Measurements from ENCODE around the gene KIAA0232.
A peak's percentile ranks its signal among the peaks of the same experiment; 100 is the strongest.
"Not testable (repeated sequence)": the region's sequence is repeated elsewhere in the genome, so short reads cannot be mapped to it uniquely, and the experiment has no call there.

KIAA0232 gene

GRCh38 chr4:6755088-6755753 is 27.3 kb upstream of the KIAA0232 start:
- Histone ChIP-seq H3K4me1 (ENCODE audit: control insufficient read depth, insufficient read depth, low read length) (no peaks in the 10 kb centered on the region), H3K9me3 (ENCODE audit: control insufficient read depth in 2 of 2, low read length in 2 of 2) (no peaks in the 10 kb centered on the region), H3K9ac (ENCODE audit: low read length in 2 of 2) (no peak overlapping the region), H3K27ac (ENCODE audit: low read length) (no peak overlapping the region), H3K36me3 (ENCODE audit: control insufficient read depth in 2 of 2, insufficient read depth in 2 of 2, low read length in 2 of 2) (no peaks in the 10 kb centered on the region), H3K27me3 (ENCODE audit: control insufficient read depth in 1 of 2, insufficient read depth in 2 of 2, low read length in 2 of 2) (no peaks in the 10 kb centered on the region), H3K4me3 (ENCODE audit: low read length in 2 of 2) (no peak overlapping the region)

GRCh38 chr4:6756345-6756744 is 26.2 kb upstream of the KIAA0232 start:
- not testable (repeated sequence) for H3K36me3 ChIP-seq (ENCODE audit: control insufficient read depth in 2 of 2, insufficient read depth in 2 of 2, low read length in 2 of 2); H3K9me3 ChIP-seq (ENCODE audit: control insufficient read depth in 2 of 2, low read length in 2 of 2); H3K4me1 ChIP-seq (ENCODE audit: control insufficient read depth, insufficient read depth, low read length); H3K27ac ChIP-seq (ENCODE audit: low read length); H3K4me3 ChIP-seq (ENCODE audit: low read length in 2 of 2); H3K27me3 ChIP-seq (ENCODE audit: control insufficient read depth in 1 of 2, insufficient read depth in 2 of 2, low read length in 2 of 2); H3K9ac ChIP-seq (ENCODE audit: low read length in 2 of 2)

- no peaks in the 10 kb centered on the region for H3K4me1 ChIP-seq (ENCODE audit: control insufficient read depth, insufficient read depth, low read length)
Measured at GRCh38 chr4:6758728-6759127, 23.8 kb upstream of the KIAA0232 start.

GRCh38 chr4:6760865-6761264 is 21.7 kb upstream of the KIAA0232 start:
- Histone ChIP-seq H3K9ac (ENCODE audit: low read length in 2 of 2) (no peak overlapping the region), H3K9me3 (ENCODE audit: control insufficient read depth in 2 of 2, low read length in 2 of 2) (no peaks in the 10 kb centered on the region), H3K4me3 (ENCODE audit: low read length in 2 of 2) (no peak overlapping the region), H3K36me3 (ENCODE audit: control insufficient read depth in 2 of 2, insufficient read depth in 2 of 2, low read length in 2 of 2) (no peaks in the 10 kb centered on the region), H3K27ac (ENCODE audit: low read length) (no peak overlapping the region), H3K4me1 (ENCODE audit: control insufficient read depth, insufficient read depth, low read length) (no peaks in the 10 kb centered on the region), H3K27me3 (ENCODE audit: control insufficient read depth in 1 of 2, insufficient read depth in 2 of 2, low read length in 2 of 2) (peaks cover 0 to 2% of the 10 kb centered on the region in 2 donors)

More at GRCh38 chr4:6758728-6759127, 23.8 kb upstream of the KIAA0232 start:
- no peak overlapping the region for H3K27ac ChIP-seq (ENCODE audit: low read length)
- no peaks in the 10 kb centered on the region for H3K36me3 ChIP-seq (ENCODE audit: control insufficient read depth in 2 of 2, insufficient read depth in 2 of 2, low read length in 2 of 2)
- peaks cover 0 to 2% of the 10 kb centered on the region in 2 donors for H3K27me3 ChIP-seq (ENCODE audit: control insufficient read depth in 1 of 2, insufficient read depth in 2 of 2, low read length in 2 of 2)
- no peak overlapping the region for H3K4me3 ChIP-seq (ENCODE audit: low read length in 2 of 2)
- no peaks in the 10 kb centered on the region for H3K9me3 ChIP-seq (ENCODE audit: control insufficient read depth in 2 of 2, low read length in 2 of 2)
- H3K9ac ChIP-seq (ENCODE audit: low read length in 2 of 2), result no peak overlapping the region

DNA sequence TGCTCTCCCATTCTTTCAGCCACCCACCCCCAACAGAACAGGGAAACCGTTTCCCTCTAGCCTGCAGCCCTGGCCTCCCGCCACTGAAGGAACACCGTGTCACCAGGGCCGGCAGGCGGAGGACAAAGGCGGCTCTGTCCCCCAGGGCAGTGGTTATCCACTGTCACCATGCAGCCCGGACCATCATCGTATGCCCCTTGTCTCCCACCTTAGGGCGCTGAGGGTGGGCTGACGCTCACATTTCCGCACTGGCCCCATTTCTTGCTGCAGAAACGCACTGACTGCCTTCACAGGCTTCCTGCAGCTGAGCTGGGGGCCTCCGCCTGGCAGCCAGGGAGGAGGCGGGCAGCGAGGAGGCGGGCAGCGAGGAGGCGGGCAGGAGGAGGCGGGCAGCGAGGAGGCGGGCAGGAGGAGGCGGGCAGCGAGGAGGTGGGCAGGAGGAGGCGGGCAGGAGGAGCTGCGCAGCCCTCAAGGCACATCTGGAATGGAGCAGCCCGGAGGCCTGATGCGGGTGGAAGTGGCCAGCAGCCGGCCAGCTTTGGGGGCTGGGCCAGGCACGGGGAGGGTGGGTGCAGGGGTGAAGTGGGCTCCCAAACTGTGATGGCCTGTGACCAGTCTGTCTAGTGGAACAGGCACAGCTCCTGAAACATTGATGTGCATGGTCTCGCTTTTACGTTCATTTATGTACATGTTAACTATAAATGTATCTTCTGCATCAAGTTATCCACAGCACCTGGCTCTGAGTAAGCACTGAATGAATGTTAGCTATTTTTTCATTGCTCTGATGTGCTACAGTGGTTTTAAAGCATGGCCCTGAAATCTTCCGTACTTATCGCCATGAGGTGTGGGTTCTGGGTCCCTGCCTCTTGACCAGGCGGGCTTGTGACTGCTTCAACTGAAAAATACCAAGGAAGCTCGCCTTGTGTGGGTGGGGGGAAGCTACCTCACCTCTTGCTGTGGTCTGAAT is 20.6 kb upstream of the KIAA0232 start:
- Histone ChIP-seq H3K4me1 (ENCODE audit: control insufficient read depth, insufficient read depth, low read length) (no peaks in the 10 kb centered on the region), H3K36me3 (ENCODE audit: control insufficient read depth in 2 of 2, insufficient read depth in 2 of 2, low read length in 2 of 2) (no peaks in the 10 kb centered on the region), H3K4me3 (ENCODE audit: low read length in 2 of 2) (peak overlapping the region in 1 of 2 donors; percentile 22), H3K27me3 (ENCODE audit: control insufficient read depth in 1 of 2, insufficient read depth in 2 of 2, low read length in 2 of 2) (peaks cover 0 to 2% of the 10 kb centered on the region in 2 donors), H3K27ac (ENCODE audit: low read length) (no peak overlapping the region), H3K9ac (ENCODE audit: low read length in 2 of 2) (no peak overlapping the region), H3K9me3 (ENCODE audit: control insufficient read depth in 2 of 2, low read length in 2 of 2) (no peaks in the 10 kb centered on the region)

GRCh38 chr4:6763330-6763851 is 19.1 kb upstream of the KIAA0232 start:
- Histone ChIP-seq H3K9me3 (ENCODE audit: control insufficient read depth in 2 of 2, low read length in 2 of 2) (no peaks in the 10 kb centered on the region), H3K27me3 (ENCODE audit: control insufficient read depth in 1 of 2, insufficient read depth in 2 of 2, low read length in 2 of 2) (peaks cover 2 to 4% of the 10 kb centered on the region in 2 donors), H3K4me1 (ENCODE audit: control insufficient read depth, insufficient read depth, low read length) (peaks cover 4% of the 10 kb centered on the region), H3K4me3 (ENCODE audit: low read length in 2 of 2) (no peak overlapping the region), H3K36me3 (ENCODE audit: control insufficient read depth in 2 of 2, insufficient read depth in 2 of 2, low read length in 2 of 2) (no peaks in the 10 kb centered on the region), H3K27ac (ENCODE audit: low read length) (no peak overlapping the region), H3K9ac (ENCODE audit: low read length in 2 of 2) (no peak overlapping the region)

- Histone ChIP-seq H3K36me3 (ENCODE audit: control insufficient read depth in 2 of 2, insufficient read depth in 2 of 2, low read length in 2 of 2) (no peaks in the 10 kb centered on the region), H3K27ac (ENCODE audit: low read length) (no peak overlapping the region), H3K9ac (ENCODE audit: low read length in 2 of 2) (no peak overlapping the region), H3K9me3 (ENCODE audit: control insufficient read depth in 2 of 2, low read length in 2 of 2) (no peaks in the 10 kb centered on the region), H3K4me1 (ENCODE audit: control insufficient read depth, insufficient read depth, low read length) (peaks cover 5% of the 10 kb centered on the region), H3K4me3 (ENCODE audit: low read length in 2 of 2) (no peak overlapping the region), H3K27me3 (ENCODE audit: control insufficient read depth in 1 of 2, insufficient read depth in 2 of 2, low read length in 2 of 2) (peaks cover 2 to 4% of the 10 kb centered on the region in 2 donors)
Measured at GRCh38 chr4:6764976-6765620, 17.4 kb upstream of the KIAA0232 start.

GRCh38 chr4:6765703-6766102 is 16.8 kb upstream of the KIAA0232 start:
- Histone ChIP-seq H3K36me3 (ENCODE audit: control insufficient read depth in 2 of 2, insufficient read depth in 2 of 2, low read length in 2 of 2) (no peaks in the 10 kb centered on the region), H3K9ac (ENCODE audit: low read length in 2 of 2) (no peak overlapping the region), H3K27me3 (ENCODE audit: control insufficient read depth in 1 of 2, insufficient read depth in 2 of 2, low read length in 2 of 2) (peaks cover under 1 to 4% of the 10 kb centered on the region in 2 donors), H3K4me3 (ENCODE audit: low read length in 2 of 2) (no peak overlapping the region), H3K4me1 (ENCODE audit: control insufficient read depth, insufficient read depth, low read length) (peaks cover 5% of the 10 kb centered on the region), H3K9me3 (ENCODE audit: control insufficient read depth in 2 of 2, low read length in 2 of 2) (no peaks in the 10 kb centered on the region), H3K27ac (ENCODE audit: low read length) (no peak overlapping the region)

- Histone ChIP-seq H3K36me3 (ENCODE audit: control insufficient read depth in 2 of 2, insufficient read depth in 2 of 2, low read length in 2 of 2) (no peaks in the 10 kb centered on the region), H3K27me3 (ENCODE audit: control insufficient read depth in 1 of 2, insufficient read depth in 2 of 2, low read length in 2 of 2) (peaks cover 0 to 4% of the 10 kb centered on the region in 2 donors), H3K9me3 (ENCODE audit: control insufficient read depth in 2 of 2, low read length in 2 of 2) (no peaks in the 10 kb centered on the region), H3K27ac (ENCODE audit: low read length) (no peak overlapping the region), H3K9ac (ENCODE audit: low read length in 2 of 2) (no peak overlapping the region), H3K4me1 (ENCODE audit: control insufficient read depth, insufficient read depth, low read length) (peaks cover 5% of the 10 kb centered on the region), H3K4me3 (ENCODE audit: low read length in 2 of 2) (no peak overlapping the region)
Measured at GRCh38 chr4:6767386-6767747, 15.2 kb upstream of the KIAA0232 start.

- Histone ChIP-seq H3K9ac (ENCODE audit: low read length in 2 of 2) (no peak overlapping the region), H3K9me3 (ENCODE audit: control insufficient read depth in 2 of 2, low read length in 2 of 2) (no peaks in the 10 kb centered on the region), H3K4me3 (ENCODE audit: low read length in 2 of 2) (no peak overlapping the region), H3K27me3 (ENCODE audit: control insufficient read depth in 1 of 2, insufficient read depth in 2 of 2, low read length in 2 of 2) (peaks cover 0 to 4% of the 10 kb centered on the region in 2 donors), H3K4me1 (ENCODE audit: control insufficient read depth, insufficient read depth, low read length) (peaks cover 5% of the 10 kb centered on the region), H3K36me3 (ENCODE audit: control insufficient read depth in 2 of 2, insufficient read depth in 2 of 2, low read length in 2 of 2) (no peaks in the 10 kb centered on the region), H3K27ac (ENCODE audit: low read length) (no peak overlapping the region)
Measured at GRCh38 chr4:6767748-6768538, 14.6 kb upstream of the KIAA0232 start.
